ENCODE results near the gene LHX2. TPM values are rescaled to one million over a fixed set of nuclear protein-coding genes. Genes with fewer than 3 reads are reported as not detected.

LHX2 gene, protein sequence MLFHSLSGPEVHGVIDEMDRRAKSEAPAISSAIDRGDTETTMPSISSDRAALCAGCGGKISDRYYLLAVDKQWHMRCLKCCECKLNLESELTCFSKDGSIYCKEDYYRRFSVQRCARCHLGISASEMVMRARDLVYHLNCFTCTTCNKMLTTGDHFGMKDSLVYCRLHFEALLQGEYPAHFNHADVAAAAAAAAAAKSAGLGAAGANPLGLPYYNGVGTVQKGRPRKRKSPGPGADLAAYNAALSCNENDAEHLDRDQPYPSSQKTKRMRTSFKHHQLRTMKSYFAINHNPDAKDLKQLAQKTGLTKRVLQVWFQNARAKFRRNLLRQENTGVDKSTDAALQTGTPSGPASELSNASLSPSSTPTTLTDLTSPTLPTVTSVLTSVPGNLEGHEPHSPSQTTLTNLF
- not detected for total RNA-seq
- polyA plus RNA-seq: not detected
- long read RNA-seq, donor 1: 0 reads
- long read RNA-seq, donor 2: 0 reads

DNA sequence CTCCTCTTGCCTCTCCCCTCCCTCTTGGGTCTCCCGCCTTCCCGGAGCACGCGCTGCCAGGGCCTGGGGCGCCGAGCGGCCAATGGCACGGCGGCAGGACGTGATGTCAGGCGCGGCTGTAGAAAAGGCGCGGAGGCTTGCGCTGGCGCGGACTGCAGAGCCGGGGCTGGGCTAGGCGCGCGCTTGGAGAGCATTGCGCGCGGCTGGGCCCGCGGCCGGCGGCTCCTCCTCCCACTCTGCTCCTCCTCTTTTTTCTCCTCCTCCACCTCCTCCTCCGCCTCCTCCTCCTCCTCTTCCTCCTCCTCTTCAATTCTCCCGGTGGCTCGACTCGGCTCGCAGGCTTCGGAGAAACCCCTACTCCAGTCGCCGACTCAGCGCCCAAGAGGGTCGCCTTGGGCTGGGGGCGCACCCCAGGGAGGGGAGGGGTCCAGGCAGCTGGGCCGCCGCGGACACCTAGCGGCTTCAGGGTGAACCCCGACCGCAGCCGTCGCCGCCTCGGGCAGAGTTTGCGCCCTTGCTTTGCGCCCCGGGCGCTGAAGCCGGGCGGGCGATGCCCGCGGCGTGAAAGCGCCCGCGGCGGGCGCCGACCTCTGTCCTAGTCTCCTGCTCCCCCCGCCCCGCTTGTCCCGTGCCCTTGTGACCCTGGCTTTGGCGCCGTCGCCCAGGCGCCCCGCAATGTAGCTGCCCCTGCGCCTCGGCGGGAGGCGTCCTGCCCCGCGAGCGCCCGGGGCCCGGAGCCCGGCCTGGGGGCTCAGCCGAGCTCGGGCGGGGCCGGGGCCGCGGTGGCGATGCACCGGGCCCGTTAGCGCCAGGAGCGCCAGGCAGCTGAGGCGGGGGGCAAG lies at the start of gene LHX2:
TSS of gene LHX2 (plus strand) at position 309 of the 842 bp plus-strand sequence. CDS start 581 bp downstream, outside the sequence.
- H3K9me3 ChIP-seq: no peaks in the 10 kb centered on the region
- H3K36me3 ChIP-seq (ENCODE audit: insufficient read depth in 1 of 2, low read depth in 1 of 2): no peaks in the 10 kb centered on the region
- peaks cover 0 to 98% (median 67%) of the 10 kb centered on the region in 3 donors for H3K27me3 ChIP-seq (ENCODE audit: insufficient read depth in 3 of 3, low read length in 2 of 3)
- peak within 1 kb of the TSS; percentile 59 for H3K4me3 ChIP-seq
- ATAC-seq: peak; percentile 50 to 73 (median 64)
- TF ChIP-seq, protein P1, sequence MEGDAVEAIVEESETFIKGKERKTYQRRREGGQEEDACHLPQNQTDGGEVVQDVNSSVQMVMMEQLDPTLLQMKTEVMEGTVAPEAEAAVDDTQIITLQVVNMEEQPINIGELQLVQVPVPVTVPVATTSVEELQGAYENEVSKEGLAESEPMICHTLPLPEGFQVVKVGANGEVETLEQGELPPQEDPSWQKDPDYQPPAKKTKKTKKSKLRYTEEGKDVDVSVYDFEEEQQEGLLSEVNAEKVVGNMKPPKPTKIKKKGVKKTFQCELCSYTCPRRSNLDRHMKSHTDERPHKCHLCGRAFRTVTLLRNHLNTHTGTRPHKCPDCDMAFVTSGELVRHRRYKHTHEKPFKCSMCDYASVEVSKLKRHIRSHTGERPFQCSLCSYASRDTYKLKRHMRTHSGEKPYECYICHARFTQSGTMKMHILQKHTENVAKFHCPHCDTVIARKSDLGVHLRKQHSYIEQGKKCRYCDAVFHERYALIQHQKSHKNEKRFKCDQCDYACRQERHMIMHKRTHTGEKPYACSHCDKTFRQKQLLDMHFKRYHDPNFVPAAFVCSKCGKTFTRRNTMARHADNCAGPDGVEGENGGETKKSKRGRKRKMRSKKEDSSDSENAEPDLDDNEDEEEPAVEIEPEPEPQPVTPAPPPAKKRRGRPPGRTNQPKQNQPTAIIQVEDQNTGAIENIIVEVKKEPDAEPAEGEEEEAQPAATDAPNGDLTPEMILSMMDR (IDR thresholded peaks at IDR 0.05): no peak
- peaks cover 11% of the 10 kb centered on the region for H3K4me1 ChIP-seq
- 1% methylated on average over 62 to 95 of the region's 95 CpGs for WGBS, 3 donors
- peak; percentile 51 to 69 for DNase-seq
- intact Hi-C loops (cut with DNase I): no loop called here
- no peak within 1 kb of the TSS for H3K27ac ChIP-seq

DNA sequence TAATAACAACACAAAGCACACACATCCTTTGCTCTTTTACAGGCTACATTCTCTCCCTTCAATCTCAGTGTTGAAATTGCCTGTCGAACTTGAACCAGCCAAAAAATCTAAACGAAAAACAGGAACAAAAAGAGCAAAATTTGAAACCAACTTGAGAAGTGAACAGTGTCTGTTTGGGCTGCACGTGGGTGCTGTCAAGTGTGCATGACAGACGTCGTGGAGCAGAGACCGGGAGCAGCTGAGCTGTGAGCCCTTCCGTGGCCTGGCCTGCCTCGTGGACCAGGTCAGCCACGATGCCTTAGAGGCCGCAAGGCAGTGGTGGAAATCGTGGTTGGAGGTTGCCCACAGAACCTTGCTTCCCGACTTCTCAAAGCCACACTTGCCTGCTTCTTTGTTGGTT lies 46.8 kb upstream of the LHX2 start:
- TF ChIP-seq, protein P1 (IDR thresholded peaks at IDR 0.05): no peak
- intact Hi-C loops (cut with DNase I): no loop called here

DNA sequence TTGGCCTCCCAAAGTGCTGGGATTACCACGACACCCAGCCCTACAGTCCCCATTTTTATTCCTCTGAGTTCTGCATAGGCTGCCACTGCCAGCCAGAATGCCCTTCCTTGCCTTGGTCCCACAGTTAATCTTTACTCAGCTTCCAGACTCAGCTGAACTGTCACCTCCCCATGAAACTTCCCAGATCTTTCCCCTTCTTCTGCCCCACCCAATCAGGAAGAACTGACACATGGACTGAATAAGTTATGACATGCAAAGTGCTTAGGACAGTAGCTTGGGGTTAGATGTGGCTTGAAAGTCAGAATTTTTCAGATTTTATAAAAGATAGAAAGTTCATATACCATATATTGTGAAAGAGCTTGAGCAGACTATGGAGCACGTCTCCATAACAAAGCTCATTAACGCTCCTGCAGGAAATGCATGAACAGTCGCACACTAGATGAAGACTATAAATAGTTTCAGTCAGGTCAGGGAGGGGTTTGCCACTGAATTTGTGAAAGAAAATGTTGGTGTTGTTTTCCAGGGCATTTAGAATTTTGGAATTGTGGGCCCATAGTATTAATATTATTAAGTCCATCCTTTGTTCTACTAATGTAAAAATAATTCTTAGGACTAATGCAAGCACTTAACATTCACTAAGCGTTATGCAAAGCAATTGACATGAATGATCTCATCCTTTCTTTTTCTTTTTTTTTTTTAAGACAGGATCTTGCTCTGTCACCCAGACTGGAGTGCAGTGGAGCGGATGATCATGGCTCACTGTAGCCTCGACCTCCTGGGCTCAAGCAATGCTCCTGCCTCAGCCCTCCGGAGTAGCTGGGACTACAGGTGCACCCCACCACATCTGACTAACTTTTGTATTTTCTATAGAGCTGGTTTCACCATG lies 45.5 kb upstream of the LHX2 start:
- TF ChIP-seq, protein P1 (IDR thresholded peaks at IDR 0.05): no peak
- peaks cover 0 to 36% (median 0%) of the 10 kb centered on the region in 3 donors for H3K27me3 ChIP-seq (ENCODE audit: insufficient read depth in 3 of 3, low read length in 2 of 3)
- intact Hi-C loops (cut with DNase I): no loop called here
- no peak for DNase-seq
- WGBS, 3 donors: 59 to 65% (median 63%) methylated on average over 8 of the region's 8 CpGs
- H3K4me3 ChIP-seq: no peak overlapping the region
- H3K36me3 ChIP-seq (ENCODE audit: insufficient read depth in 1 of 2, low read depth in 1 of 2): no peaks in the 10 kb centered on the region
- H3K9me3 ChIP-seq: no peaks in the 10 kb centered on the region
- no peak for ATAC-seq
- no peak overlapping the region for H3K27ac ChIP-seq
- no peaks in the 10 kb centered on the region for H3K4me1 ChIP-seq

More for the DNA sequence above, 46.8 kb upstream of the LHX2 start:
- H3K27me3 ChIP-seq (ENCODE audit: insufficient read depth in 3 of 3, low read length in 2 of 3): peaks cover 0 to 32% (median 0%) of the 10 kb centered on the region in 3 donors
- H3K4me1 ChIP-seq: no peaks in the 10 kb centered on the region
- H3K9me3 ChIP-seq: no peaks in the 10 kb centered on the region
- ATAC-seq (no peak), DNase-seq (no peak)
- H3K27ac ChIP-seq: no peak overlapping the region
- no peaks in the 10 kb centered on the region for H3K36me3 ChIP-seq (ENCODE audit: insufficient read depth in 1 of 2, low read depth in 1 of 2)
- no peak overlapping the region for H3K4me3 ChIP-seq
- 64 to 68% (median 65%) methylated on average over 12 of the region's 12 CpGs for WGBS, 3 donors

DNA sequence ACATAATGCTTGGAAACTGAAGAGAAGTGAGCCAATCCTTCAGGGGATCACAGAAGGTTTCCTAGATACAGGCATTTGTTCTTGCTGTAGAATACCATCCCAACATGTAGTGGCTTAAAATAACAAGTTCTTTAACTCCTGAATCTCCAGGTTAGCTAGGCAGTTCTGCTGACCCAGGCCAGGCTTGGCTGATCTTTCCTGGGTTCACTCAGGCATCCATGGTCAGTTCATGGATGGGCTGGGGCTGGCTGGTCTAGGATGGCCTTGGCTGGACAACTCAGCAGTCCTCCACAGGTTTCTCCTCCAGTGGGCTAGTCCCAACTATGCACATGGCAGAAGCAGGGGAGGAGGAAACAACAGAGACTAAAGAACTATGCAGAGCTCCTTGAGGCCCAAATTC lies 44.2 kb upstream of the LHX2 start:
- no peaks in the 10 kb centered on the region for H3K9me3 ChIP-seq
- DNase-seq (no peak), ATAC-seq (no peak)
- no peaks in the 10 kb centered on the region for H3K4me1 ChIP-seq
- H3K27me3 ChIP-seq (ENCODE audit: insufficient read depth in 3 of 3, low read length in 2 of 3): peaks cover 0 to 29% (median 0%) of the 10 kb centered on the region in 3 donors
- H3K36me3 ChIP-seq (ENCODE audit: insufficient read depth in 1 of 2, low read depth in 1 of 2): no peaks in the 10 kb centered on the region
- TF ChIP-seq, protein P1 (IDR thresholded peaks at IDR 0.05): no peak
- H3K27ac ChIP-seq: no peak overlapping the region
- intact Hi-C loops (cut with DNase I): no loop called here
- H3K4me3 ChIP-seq: no peak overlapping the region

Measured in psoas muscle (tissue), 8 donors.